HG03039 (cell line): ENCODE results near the gene TCF3.
"Not testable (repeated sequence)": the region's sequence is repeated elsewhere in the genome, so short reads cannot be mapped to it uniquely, and the experiment has no call there.

ENCODE experiments used
- ATAC-seq: cut with Tn5 transposase; IDR thresholded peaks from one replicate; pipeline ENCODE4 v1.9.1; 2021; ENCODE audit warnings: mild to moderate bottlenecking, moderate library complexity; ENCODE audit not compliant: unreplicated experiment

TCF3 gene

GRCh38 chr19:1653300-1653628, 849 bp upstream of the TCF3 start:
- ATAC-seq = no peak

DNA sequence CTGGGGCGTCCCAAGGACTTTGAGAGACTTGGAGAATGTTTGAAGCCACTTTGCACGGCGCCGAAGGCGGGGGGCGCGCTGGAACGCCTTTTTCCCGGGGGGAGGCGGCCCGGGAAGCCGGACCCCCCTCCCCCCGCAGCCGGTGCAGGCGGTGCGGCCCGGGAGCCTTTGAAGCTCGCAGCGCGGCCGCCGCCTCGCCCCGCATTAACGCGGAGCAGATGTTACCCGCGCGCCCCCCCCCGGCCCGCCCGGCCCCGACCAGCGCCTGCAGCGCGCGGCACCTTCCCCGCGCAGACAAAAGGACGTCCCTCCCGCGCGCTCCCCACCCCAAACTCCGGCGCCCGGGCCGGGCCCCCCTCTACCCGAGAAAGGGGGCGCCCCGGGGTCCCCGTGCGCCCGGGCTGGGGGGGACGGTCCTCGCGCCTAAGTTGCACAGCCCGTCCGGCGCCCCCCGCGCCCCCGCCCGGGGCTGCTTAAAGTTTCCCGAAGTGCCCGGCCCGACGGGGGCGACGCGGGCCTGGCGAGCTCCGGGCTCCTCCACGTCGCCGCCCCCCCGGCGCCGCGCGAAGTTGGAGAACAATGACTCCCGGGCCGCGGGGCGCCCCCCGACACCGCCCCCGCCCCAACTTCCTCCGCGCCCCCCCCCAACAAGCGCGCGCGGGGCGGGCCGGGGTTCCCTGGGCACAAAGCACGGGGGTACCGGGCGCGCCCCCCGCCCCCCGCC, 685 bp downstream of the TCF3 start:
- ATAC-seq = no peak

DNA sequence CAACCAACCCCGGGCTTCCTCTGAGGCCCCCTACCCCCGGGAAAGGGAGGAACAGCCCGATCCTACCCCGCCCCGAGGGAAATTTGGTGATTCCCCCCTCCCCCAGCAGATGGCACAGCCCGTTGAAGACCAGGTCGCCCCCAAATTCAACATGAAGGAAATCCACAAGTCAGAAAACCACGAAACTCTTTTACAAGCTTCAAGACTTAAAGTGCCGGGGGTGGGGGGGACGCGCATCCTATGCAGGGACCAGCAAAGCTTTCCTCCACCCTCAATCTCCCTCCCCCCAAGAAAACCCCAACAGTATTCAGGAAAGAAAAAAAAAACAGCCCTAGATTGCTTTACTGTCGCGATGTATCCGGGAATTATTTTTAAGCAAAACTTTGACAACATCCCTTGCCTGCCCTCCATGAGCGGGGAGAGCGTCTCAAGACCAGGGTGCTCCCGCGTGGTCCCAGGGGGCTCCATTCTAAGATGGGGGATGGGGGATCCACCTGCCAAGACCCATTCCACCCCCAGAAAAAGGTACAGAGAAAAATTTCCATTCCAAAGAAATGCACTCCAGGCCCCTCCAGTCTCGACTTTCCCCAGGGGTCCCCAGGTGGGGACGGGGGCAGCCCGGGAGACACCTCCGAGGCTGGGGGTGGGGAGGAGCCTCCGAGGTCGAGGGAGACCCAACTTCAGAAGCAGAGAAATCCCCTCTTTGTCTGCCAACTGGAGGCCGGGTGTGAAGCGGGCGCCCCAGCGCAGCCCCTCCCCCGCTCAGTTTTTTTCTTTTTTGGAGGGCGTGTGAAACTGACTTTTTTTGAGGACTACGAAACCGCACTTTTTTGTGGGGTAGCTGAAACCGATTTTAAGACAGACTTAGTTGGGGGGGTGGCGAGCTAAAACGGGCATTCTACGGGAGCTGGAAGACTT, 1.5 kb downstream of the TCF3 start:
- ATAC-seq = no peak

DNA sequence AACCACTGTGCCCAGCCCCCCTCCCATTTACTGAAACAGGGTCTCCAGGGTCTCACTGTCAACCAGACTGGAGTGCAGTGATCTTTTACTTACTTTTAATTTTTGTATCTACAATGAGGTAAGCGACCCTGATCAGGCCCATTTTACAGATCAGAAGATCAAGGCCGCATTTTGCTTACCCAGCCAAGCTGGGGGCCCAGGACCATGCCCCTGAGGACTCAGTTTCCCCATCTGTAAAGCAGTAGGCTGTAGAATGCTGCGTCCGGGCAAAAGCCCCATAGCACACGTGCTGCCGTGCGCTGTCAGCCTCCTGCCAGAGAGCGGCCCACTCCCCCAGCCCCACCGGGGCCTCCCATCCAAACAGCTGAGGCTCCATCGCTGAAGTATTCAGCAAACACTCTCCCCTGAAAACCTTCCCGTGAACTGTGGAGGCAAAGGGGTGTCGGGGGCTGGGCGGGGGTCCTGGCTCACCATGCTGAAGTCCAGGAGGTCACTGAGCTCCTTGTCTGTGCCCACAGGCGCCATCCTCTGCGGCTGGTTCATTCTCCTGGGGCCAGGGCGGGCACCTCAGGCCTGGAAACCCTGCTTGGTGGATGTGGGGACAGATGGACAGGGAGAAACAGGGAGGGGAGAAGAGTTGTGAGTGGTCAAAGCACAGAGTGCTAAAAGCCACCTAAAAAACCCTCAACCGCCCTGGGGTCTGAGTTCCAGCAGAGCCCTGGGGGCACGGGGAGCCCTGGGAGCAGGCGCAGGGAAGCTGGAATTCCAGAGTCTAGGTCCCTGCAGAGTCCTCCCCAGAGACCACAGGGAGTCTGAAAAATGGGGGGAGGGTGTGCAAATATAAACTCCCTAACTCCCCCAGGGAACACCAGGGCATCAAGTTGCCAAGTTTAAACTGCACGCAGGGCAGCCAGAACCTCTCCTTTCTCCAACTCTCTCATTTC, 2.4 kb downstream of the TCF3 start:
- no peak for ATAC-seq

- no peak for ATAC-seq
Observed at GRCh38 chr19:1648920-1649541, 3.4 kb downstream of the TCF3 start.

DNA sequence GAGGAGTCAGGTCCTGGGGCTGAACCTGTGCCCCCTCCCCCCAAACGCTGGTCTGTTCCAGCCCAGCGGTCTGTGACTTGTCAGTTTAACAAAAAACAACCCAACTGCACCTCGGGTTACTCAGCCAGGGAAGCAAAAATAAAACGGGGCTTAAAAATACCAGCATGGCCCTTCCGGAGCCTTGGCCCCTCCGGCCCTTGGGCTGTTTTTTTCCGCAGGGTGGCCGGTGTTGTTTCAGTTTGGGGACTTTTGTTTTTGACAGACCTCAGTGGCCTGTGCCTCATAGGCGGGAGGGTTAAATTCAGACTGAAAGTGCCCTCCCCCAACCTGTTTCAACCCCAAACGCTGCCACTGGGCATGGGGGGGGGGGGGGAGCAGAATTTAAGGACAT, 4.0 kb downstream of the TCF3 start:
- ATAC-seq = no peak

DNA sequence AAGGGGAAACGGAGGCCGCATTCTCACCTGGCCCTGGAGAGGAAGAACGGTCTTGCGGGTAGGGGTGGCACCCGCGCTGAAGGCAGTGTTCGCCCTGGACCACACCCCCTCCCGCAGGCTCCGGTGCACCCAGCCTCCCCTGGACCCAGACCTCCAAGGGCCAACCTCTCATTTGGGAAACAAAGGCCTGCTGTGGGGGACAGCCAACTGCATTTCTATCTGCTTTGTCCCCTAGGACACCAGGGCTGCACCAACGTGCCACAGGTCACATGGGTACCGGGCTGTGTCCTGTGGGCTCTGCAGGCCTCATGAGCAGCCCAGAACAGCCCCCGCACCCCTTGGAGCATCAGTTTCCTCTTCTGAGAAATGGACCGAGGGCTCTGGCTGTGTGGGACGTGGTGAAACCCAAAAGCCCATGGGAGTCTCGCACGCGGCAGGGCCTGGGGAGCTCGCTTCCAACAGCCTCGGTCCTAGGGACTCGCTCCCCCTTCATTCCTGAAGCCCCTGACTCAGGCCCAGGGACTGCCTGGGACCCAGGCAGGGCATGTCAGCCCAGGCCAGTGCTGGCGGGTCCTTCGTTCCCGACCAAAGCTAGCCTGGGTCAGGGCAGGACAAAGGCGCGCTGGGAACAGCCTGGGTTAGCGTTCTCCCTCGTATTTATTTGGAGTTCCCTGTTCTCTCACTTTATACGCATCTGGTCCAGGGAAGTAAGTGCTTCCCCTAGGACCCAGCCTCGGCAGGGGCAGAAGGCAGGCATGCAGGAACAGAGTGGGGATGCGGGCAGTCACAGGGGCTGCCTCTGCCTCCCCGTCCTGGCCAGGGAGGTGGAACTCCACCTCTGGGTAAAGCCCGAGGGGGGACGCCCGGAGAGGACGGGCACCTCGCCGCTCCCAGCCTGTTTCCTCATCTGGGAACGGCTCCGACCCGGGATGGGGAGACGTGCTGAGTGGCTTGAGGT, 4.6 kb downstream of the TCF3 start:
- no peak for ATAC-seq

DNA sequence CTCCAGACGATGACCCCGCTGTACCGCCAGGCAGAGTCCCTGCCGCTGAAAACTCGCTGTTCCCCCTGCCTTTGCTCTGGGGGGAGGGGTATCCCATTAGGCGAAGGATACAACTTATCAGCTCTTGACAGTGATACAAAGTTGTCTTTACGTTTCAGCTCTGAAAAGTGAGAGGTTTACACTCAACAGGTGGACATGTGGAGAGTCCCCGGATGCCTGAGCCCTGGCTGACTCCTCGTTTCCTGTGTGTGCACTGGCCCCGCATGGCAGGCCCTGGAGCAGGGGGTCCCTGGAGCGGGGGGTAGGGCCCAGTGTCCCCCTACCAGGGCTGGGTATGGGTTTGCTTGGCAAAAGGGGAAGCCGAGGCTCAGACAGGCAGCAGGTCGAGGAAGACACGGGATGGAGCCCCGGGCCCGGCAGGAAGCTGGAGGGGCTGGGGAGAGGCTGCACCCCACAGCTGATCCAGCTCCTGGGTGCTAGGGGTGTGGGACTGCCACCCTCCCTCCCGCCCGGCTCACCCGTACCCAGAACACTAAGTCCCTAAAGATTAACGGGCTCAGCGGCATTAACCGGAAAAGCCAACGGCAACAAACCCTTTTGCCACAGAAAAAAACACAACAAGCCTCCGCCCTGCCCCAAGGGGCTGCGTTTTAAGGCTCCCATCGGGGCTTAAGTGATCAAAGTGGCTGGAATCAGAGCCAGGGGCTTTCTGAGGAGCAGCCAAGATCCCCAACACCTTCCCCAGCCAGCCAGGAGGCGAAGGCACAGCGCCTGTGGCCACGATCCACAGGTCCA, 5.6 kb downstream of the TCF3 start:
- ATAC-seq = no peak

GRCh38 chr19:1646149-1646548, 6.3 kb downstream of the TCF3 start:
- ATAC-seq = no peak

DNA sequence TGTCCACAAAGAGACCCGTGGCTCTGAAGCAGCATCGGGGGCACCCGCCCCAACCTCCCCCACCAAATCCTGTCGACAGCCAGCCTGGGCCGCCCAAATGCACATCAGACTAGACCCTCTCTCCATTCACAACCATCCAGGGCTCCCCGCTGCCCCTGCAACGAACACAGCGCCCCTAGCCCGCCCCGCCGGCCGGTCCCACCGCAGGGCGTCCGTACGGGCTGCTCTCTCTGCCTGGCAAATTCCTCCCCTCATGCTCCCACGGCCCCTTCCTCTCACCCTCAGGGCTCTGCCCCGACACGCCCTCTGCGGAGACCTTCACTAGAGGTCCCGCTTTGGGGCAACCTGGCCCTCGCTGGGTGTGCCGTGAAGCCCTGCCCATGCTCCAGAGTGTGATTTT, 7.1 kb downstream of the TCF3 start:
- no peak for ATAC-seq

DNA sequence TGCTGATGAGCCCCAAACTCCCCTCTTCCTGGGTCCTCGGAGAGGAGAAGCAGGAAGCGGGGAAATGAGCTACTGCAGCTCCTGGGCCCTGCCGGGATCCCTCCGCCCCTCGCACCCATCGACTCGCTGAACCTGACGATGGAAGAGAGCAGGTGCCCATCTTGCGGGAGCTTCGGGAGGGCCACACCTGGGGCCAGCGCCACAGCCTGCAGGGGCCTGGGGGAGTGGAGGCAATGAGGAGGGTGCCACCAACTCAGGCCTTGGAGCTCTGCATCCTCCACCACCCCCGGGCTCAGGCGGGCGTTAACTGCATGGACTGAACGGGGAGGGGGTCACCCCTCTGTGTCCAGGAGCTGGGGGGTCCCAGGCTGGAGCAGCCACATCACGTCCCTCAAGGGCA, 8.3 kb downstream of the TCF3 start:
- ATAC-seq = no peak

DNA sequence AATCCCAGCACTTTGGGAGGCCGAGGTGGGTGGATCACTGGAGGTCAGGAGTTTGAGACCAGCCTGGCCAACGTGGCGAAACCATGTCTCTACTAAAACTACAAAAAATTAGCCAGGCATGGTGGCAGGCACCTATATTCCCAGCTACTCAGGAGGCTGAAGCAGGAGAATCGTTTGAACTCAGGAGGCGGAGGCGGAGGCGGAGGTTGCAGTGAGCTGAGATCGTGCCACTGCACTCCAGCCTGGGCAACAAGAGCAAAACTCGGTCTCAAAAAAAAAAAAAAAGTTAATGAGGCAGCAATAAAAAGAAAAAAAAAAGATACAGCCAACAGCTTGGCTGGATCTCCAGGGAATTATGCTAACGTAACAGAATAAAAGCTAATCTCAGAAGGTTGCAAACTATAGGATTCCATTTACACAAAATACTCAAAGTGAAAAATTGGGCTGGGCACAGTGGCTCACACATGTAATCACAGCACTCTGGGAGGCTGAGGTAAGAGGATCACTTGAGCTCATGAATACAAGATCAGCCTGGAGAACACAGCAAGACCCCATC, 11.4 kb downstream of the TCF3 start:
- not testable (repeated sequence) for ATAC-seq

GRCh38 chr19:1636325-1637236, 15.8 kb downstream of the TCF3 start:
- no peak for ATAC-seq

DNA sequence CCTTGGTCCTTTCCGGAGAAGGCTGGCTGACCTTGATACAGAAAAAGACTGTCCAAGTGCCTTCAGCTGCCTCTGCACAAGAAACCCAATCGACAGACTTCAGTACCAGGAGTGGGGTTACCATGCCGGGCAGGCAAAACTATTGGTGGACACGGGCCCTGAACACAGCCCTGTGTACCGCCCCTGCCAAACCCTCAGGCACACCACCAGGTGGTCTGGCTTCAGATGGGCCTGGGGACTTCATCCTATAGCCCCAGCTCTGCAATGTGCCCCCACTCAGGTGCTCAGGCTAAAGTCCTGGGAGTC, 17.5 kb downstream of the TCF3 start:
- no peak for ATAC-seq

GRCh38 chr19:1634242-1634937, 18.0 kb downstream of the TCF3 start:
- no peak for ATAC-seq

DNA sequence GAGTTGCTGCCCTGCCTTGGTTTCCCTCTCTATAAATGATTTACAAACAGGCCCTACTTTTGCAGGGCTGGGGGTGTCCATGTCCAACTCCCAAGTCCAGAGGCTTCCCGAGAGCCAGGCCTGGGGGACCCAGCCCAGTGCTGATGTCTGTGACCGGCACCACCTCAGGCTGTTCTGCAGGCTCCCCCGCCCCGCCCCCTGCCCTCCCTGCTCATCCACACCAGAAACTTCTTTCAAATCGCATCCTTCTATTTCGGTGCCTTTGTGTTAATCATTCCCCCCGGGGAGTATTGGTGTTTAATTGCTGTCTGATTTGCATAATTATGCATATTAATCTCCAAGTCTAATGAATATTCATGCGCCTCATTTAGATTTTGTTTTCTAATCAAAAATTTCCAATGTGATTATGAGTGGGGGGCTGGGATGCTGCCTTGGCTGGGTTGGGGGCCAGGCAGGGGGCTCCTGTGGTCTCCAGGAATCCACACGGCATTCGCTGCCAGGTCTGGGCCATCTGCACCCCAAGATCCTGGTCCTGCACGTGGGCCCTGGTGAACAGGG, 19.1 kb downstream of the TCF3 start:
- ATAC-seq = no peak
